C4-2B (cell line): Measurements from ENCODE around the gene OR4D2.

ENCODE experiments used
- H3K27ac ChIP-seq: fragments of 450-650 bp; 2 replicates; pipeline ENCODE4 v1.5.1; 2017
- CTCF ChIP-seq: fragments of 450-650 bp; conservative IDR thresholded peaks from 2 replicates; pipeline ENCODE4 v1.5.1; 2017; ENCODE audit warnings: mild to moderate bottlenecking
- ZFX ChIP-seq: fragments of 450-650 bp; IDR thresholded peaks from 2 replicates; pipeline ENCODE4 v1.6.1; 2017

The OR4D2 gene

GRCh38 chr17:58215685-58216084 lies 48.9 kb downstream of the OR4D2 start:
- TF ChIP-seq CTCF (peak; percentile 28; the same call in 1 of the 2 replicates), ZFX (no peak)
- H3K27ac ChIP-seq = no peak overlapping the region

DNA sequence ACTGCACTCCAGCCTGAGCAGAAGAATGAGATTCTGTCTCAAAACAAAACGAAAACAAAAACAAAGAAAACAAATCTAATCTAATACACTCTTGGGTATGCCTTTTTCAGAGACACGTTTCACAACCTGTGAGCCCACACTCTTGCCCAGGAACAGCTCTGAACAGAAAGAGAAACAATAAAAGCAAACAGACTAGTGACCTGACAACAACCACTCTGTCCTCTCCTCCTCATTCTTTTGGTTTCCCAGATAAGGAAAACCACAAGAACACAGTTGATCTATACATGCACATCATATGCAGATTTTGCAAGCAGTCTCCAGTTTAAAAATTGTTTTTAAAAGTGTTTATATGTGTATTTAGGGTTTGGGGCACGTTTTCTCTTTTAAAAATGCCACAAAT lies 51.0 kb downstream of the OR4D2 start:
- no peak for TF ChIP-seq CTCF
- TF ChIP-seq ZFX = no peak
- H3K27ac ChIP-seq = no peak overlapping the region

- peak within 1 kb of the TSS; percentile 89 for H3K27ac ChIP-seq
- TF ChIP-seq CTCF (peak; percentile 74), ZFX (no peak)
Observed at GRCh38 chr17:58219007-58219788, 52.4 kb downstream of the OR4D2 start, which contains the start of gene MKS1. Gene MKS1 (minus strand): TSS chr17:58219255. CDS start chr17:58219230, 25 bp downstream.

GRCh38 chr17:58219789-58220183 lies 53.0 kb downstream of the OR4D2 start:
- no peak for TF ChIP-seq CTCF
- TF ChIP-seq ZFX = no peak
- H3K27ac ChIP-seq = peak overlapping the region; percentile 89
